HCT116 (cell line): ENCODE data around the gene POMT1. TPM values are rescaled to one million over a fixed set of nuclear protein-coding genes. Genes with fewer than 3 reads are reported as not detected.
"Not testable (repeated sequence)": the region's sequence is repeated elsewhere in the genome, so short reads cannot be mapped to it uniquely, and the experiment has no call there.

Experiments
- ATAC-seq: fragments of 200-7000 bp; cut with Tn5 transposase; 2 replicates; pipeline ENCODE4 v1.9.1; 2020; ENCODE audit warnings: mild to moderate bottlenecking, moderate library complexity
- BruUV-seq: library from RNA; stranded (reverse); fragments of 400-500 nt; replicated peaks from 2 replicates; lab custom pipeline; 2021; lab: Mats Ljungman, UMichigan
- CTCF ChIA-PET: fragments of 300-600 bp; sonication (Branson Sonifier 250); formaldehyde crosslinking; loops from one replicate; lab custom pipeline; 2021; ENCODE audit warnings: antibody characterized with exemption; lab: Charles Lee
- POLR2A ChIA-PET: fragments of 300-600, 350-600 bp; sonication (Branson Sonifier 250); formaldehyde crosslinking; loops from one replicate; lab custom pipeline; 2021; ENCODE audit warnings: antibody characterized with exemption; lab: Charles Lee
- RAD21 ChIA-PET, 2 experiments: fragments of 300-600 bp; sonication (Branson Sonifier 250); formaldehyde crosslinking; loops; one replicate each; lab custom pipeline; 2023; ENCODE audit warnings: low total read pairs in 2 of 2; ENCODE audit not compliant: uncharacterized antibody in 2 of 2, unreplicated experiment in 2 of 2, low non-redundant PET in 1 of 2; lab: Charles Lee
- DNase-seq: peaks from one replicate; pipeline ENCODE4 v3.0.0-alpha.2; 2010; ENCODE audit warnings: low read depth, low spot score
- H2AFZ ChIP-seq: fragments of 200-600 bp; shearing (Covaris generic), sonication (generic); 2 replicates; pipeline ENCODE4 v1.6.1; 2017; ENCODE audit warnings: low read depth, mixed run types, mixed read lengths, antibody characterized with exemption, low read length; ENCODE audit not compliant: poor library complexity, severe bottlenecking
- H3K27ac ChIP-seq: 2 replicates; pipeline ENCODE4 v1.5.1; 2012; ENCODE audit warnings: low read depth, low read length
- H3K27me3 ChIP-seq: fragments of 200-600 bp; sonication (generic); 2 replicates; pipeline ENCODE4 v1.6.1; 2016; ENCODE audit warnings: mixed run types, low read length, mixed read lengths; ENCODE audit not compliant: insufficient read depth
- H3K36me3 ChIP-seq, 2 experiments: fragments of 200-500 bp in 1 of 2; fragments of 200-600 bp in 1 of 2; sonication (Bioruptor generic) in 1 of 2; sonication (generic) in 1 of 2; 2 replicates each; pipeline versions ENCODE4 v1.5.1 to v1.6.1; 2014 to 2016; ENCODE audit warnings: low read length in 2 of 2, inconsistent platforms in 1 of 2, mixed read lengths in 1 of 2, mixed run types in 1 of 2; ENCODE audit not compliant: insufficient read depth in 2 of 2, control insufficient read depth in 1 of 2
- H3K4me1 ChIP-seq, 2 experiments: fragments of 200-600 bp in 1 of 2; sonication (generic) in 1 of 2; 2 replicates each; pipeline versions ENCODE4 v1.5.1 to v1.6.1; 2012 to 2017; ENCODE audit warnings: low read length in 2 of 2, inconsistent platforms in 1 of 2, mild to moderate bottlenecking in 1 of 2, mixed read lengths in 1 of 2, mixed run types in 1 of 2, moderate library complexity in 1 of 2; ENCODE audit not compliant: insufficient read depth in 2 of 2, control insufficient read depth in 1 of 2
- H3K4me2 ChIP-seq: fragments of 200-600 bp; sonication (generic); 2 replicates; pipeline ENCODE4 v1.6.1; 2017; ENCODE audit warnings: mixed run types, low read length, mixed read lengths
- H3K4me3 ChIP-seq, 2 experiments: fragments of 200-600 bp in 1 of 2; sonication (generic) in 1 of 2; replicated peaks in 1 of 2; 2 replicates each; pipeline ENCODE4 v1.5.1; 2011 to 2016; ENCODE audit warnings: low read length in 2 of 2, control low read depth in 1 of 2, low read depth in 1 of 2, mild to moderate bottlenecking in 1 of 2, mixed read lengths in 1 of 2, mixed run types in 1 of 2
- H3K79me2 ChIP-seq: fragments of 200-600 bp; sonication (generic); 2 replicates; pipeline ENCODE4 v1.6.1; 2017; ENCODE audit warnings: mild to moderate bottlenecking, mixed run types, low read length, moderate library complexity, mixed read lengths; ENCODE audit not compliant: insufficient read depth
- H3K9ac ChIP-seq: fragments of 200-600 bp; sonication (generic); 2 replicates; pipeline ENCODE4 v1.6.1; 2016; ENCODE audit warnings: low read length, mixed read lengths
- H3K9me2 ChIP-seq: fragments of 200-600 bp; sonication (generic), shearing (Covaris generic); 2 replicates; pipeline ENCODE4 v1.6.1; 2017; ENCODE audit warnings: mixed run types, mild to moderate bottlenecking, moderate library complexity; ENCODE audit not compliant: insufficient read depth
- H3K9me3 ChIP-seq, 2 experiments: fragments of 200-500 bp in 1 of 2; fragments of 200-600 bp in 1 of 2; sonication (Bioruptor generic) in 1 of 2; sonication (generic) in 1 of 2; 2 replicates each; pipeline ENCODE4 v1.6.1; 2014 to 2017; ENCODE audit warnings: low read length in 2 of 2, mixed read lengths in 2 of 2, inconsistent platforms in 1 of 2, low read depth in 1 of 2, mild to moderate bottlenecking in 1 of 2, mixed run types in 1 of 2, moderate library complexity in 1 of 2; ENCODE audit not compliant: control insufficient read depth in 1 of 2, insufficient read depth in 1 of 2
- H4K20me1 ChIP-seq: fragments of 200-600 bp; sonication (generic), shearing (Covaris generic); 2 replicates; pipeline ENCODE4 v1.6.1; 2017; ENCODE audit warnings: mixed run types, mild to moderate bottlenecking, moderate library complexity; ENCODE audit not compliant: insufficient read depth
- CBX3 ChIP-seq: IDR thresholded peaks from 2 replicates; pipeline ENCODE4 v1.6.1; 2012; ENCODE audit warnings: low read depth
- ZFX ChIP-seq: fragments of 450-650 bp; IDR thresholded peaks from 2 replicates; pipeline ENCODE4 v1.6.1; 2017
- ZNF274 ChIP-seq: fragments of 200-500 bp; sonication (Bioruptor generic); IDR thresholded peaks from 2 replicates; pipeline ENCODE4 v1.6.1; 2014; ENCODE audit warnings: mild to moderate bottlenecking, low read depth, low read length, inconsistent platforms
- intact Hi-C: fragments of 100-400 bp; cut with micrococcal nuclease; formaldehyde crosslinking; loops from 2 replicates; pipeline ENCODE4 v1.10.0; 2022
- total RNA-seq: library from RNA; stranded (reverse); gene quantifications from one replicate; pipeline ENCODE4 v1.2.1, GENCODE V29; 2021; ENCODE audit not compliant: unreplicated experiment

POMT1 gene
- total RNA-seq, 1 experiment from 2014 or later: 21.4 TPM

DNA sequence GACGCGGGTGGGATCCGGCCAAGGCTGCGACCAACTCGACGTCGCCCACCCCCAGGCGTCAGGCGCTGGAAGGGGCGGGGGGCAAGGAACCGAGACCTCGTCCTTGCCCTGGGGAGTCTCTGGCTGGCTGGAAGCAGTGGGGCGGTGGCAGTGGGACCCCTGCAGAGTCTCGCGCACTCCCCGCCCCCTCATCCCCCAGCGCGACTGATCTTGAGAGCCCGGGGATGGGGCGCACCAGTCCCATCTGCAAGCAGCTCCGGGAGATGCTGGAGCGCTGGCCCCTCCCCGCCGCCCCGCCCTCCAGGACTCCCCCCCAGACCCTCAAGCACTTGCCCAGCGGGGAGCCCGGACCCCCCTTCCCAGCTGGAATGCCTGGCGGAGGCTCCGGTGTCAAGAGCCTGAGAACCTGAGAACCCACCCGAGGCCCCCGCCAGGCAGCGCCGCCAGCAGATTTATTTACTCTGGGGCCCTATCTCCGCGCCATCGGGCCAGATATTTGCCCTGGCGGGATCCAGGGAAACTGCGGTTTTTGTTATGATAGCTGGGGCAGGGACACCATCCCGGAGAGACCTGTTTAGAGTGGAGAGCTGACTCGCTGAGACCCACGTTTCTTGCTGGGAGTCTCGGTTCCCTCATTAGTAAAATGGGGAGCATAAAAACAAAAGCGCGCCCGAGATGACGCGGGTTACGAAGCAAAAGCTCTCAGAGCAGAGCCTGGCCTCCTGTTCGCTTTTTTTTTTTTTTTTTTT, 43.8 kb downstream of the POMT1 start:
- DNase-seq: no peak
- CTCF ChIA-PET: no interaction called here
- no TSS peak for BruUV-seq

DNA sequence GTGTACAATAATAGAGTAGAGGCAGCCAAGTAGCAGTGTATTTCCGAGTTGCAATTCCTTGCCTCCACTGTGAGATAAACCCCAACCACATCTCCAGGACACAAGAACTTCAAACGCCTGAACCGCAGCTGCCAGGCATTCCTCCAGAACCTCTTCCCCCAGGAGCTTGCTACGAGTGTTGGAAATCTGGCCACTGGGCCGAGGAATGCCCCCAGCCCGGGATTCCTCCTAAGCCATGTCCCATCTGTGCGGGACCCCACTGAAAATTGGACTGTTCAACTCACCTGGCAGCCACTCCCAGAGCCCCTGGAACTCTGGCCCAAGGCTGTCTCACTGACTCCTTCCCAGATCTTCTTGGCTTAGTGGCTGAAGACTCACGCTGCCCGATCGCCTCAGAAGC, 46.5 kb downstream of the POMT1 start:
- POLR2A ChIA-PET, ATAC-seq, H3K79me2 ChIP-seq, H4K20me1 ChIP-seq, H3K9me2 ChIP-seq, H3K27ac ChIP-seq, intact Hi-C loops, DNase-seq, H3K4me3 ChIP-seq, H3K9ac ChIP-seq, BruUV-seq, RAD21 ChIA-PET, H3K27me3 ChIP-seq, H3K4me2 ChIP-seq, H2AFZ ChIP-seq, CTCF ChIA-PET, H3K36me3 ChIP-seq, H3K4me1 ChIP-seq, H3K9me3 ChIP-seq: not testable (repeated sequence)

More for the DNA sequence above, 43.8 kb downstream of the POMT1 start:
- peaks cover 3 to 9% of the 10 kb centered on the region in 2 experiments; a peak in 1 of 4 replicates for H3K4me1 ChIP-seq
- H3K9me2 ChIP-seq: no peaks in the 10 kb centered on the region
- RAD21 ChIA-PET: no interaction called here
- intact Hi-C loops: no loop called here
- no peaks in the 10 kb centered on the region for H3K27me3 ChIP-seq
- no peak overlapping the region for H3K4me3 ChIP-seq
- no peak for ATAC-seq
- no peak for TF ChIP-seq ZNF274
- TF ChIP-seq ZFX: no peak
- no peak for TF ChIP-seq CBX3
- TF ChIP-seq, all 23 proteins: peak for 0
- Histone ChIP-seq H3K36me3 (no peaks in the 10 kb centered on the region), H3K4me2 (no peak overlapping the region), H3K27ac (no peak overlapping the region; the same call in 1 of the 2 replicates), H4K20me1 (no peaks in the 10 kb centered on the region), H3K9me3 (peaks cover 0 to 12% of the 10 kb centered on the region in 2 experiments; a peak in 2 of 4 replicates), H3K9ac (no peak overlapping the region), H3K79me2 (no peaks in the 10 kb centered on the region), H2AFZ (no peak overlapping the region)
- POLR2A ChIA-PET: no interaction called here

DNA sequence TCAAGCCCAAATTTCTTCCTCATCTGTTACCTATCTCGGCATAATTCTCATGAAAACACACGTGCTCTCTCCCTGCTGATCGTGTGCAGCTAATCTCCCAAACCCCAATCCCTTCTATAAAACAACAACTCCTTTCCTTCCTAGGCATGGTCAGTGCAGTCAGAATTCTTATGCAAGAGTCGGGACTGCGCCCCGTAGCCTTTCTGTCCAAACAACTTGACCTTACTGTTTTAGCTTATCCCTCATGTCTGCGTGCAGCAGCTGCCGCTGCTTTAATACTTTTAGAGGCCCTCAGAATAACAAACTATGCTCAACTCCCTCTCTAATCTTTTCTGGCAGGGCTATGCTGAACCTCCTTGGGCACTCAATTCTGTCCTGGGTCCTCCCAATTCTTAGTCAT, 47.7 kb downstream of the POMT1 start:
- H2AFZ ChIP-seq: not testable (repeated sequence)

More for the DNA sequence above, 47.7 kb downstream of the POMT1 start:
- POLR2A ChIA-PET, H3K9me3 ChIP-seq, H3K4me1 ChIP-seq, H3K9me2 ChIP-seq, H4K20me1 ChIP-seq, H3K4me2 ChIP-seq, BruUV-seq, ATAC-seq, H3K9ac ChIP-seq, DNase-seq, H3K79me2 ChIP-seq, intact Hi-C loops, H3K27me3 ChIP-seq, H3K4me3 ChIP-seq, H3K36me3 ChIP-seq, H3K27ac ChIP-seq, RAD21 ChIA-PET: not testable (repeated sequence)
- CTCF ChIA-PET: interaction anchor here (0.7 kb wide), 1 partner anchor 399 kb away, joined by 3 read pairs; no protein-coding TSS in a partner anchor
